HG03565 (cell line): ENCODE measurements around the gene PTPN6.

Source experiments
- ATAC-seq: cut with Tn5 transposase; IDR thresholded peaks from one replicate; pipeline ENCODE4 v1.9.1; 2021; ENCODE audit warnings: mild to moderate bottlenecking, moderate library complexity; ENCODE audit not compliant: unreplicated experiment

Gene PTPN6

GRCh38 chr12:6965026-6965661 is 14.0 kb downstream of the PTPN6 start:
- peak; percentile 35 for ATAC-seq

- ATAC-seq: no peak
Observed at GRCh38 chr12:6965714-6966113, 14.6 kb downstream of the PTPN6 start.

GRCh38 chr12:6966351-6966750 is 15.2 kb downstream of the PTPN6 start:
- ATAC-seq: no peak

- ATAC-seq: no peak
Observed at GRCh38 chr12:6967651-6968100, 16.5 kb downstream of the PTPN6 start.

GRCh38 chr12:6968426-6968825 is 17.3 kb downstream of the PTPN6 start:
- no peak for ATAC-seq

- ATAC-seq: no peak
Observed at GRCh38 chr12:6970096-6970527, 19.0 kb downstream of the PTPN6 start.

GRCh38 chr12:6974180-6974579 is 23.0 kb downstream of the PTPN6 start:
- ATAC-seq: no peak

GRCh38 chr12:6975297-6976032 is 24.3 kb downstream of the PTPN6 start:
- no peak for ATAC-seq

- ATAC-seq: no peak
Observed at GRCh38 chr12:6977653-6978052, 26.5 kb downstream of the PTPN6 start.

- ATAC-seq: no peak
Observed at GRCh38 chr12:6978188-6978587, 27.0 kb downstream of the PTPN6 start.

GRCh38 chr12:6978611-6979011 is 27.5 kb downstream of the PTPN6 start:
- ATAC-seq: no peak

GRCh38 chr12:6979021-6979420 is 27.9 kb downstream of the PTPN6 start:
- no peak for ATAC-seq

- no peak for ATAC-seq
Observed at GRCh38 chr12:6979453-6979852, 28.3 kb downstream of the PTPN6 start.

GRCh38 chr12:6980075-6980474 is 28.9 kb downstream of the PTPN6 start:
- ATAC-seq: no peak

- ATAC-seq: no peak
Observed at GRCh38 chr12:6980740-6981139, 29.6 kb downstream of the PTPN6 start.

- no peak for ATAC-seq
Observed at GRCh38 chr12:6981152-6982052, 30.2 kb downstream of the PTPN6 start.

GRCh38 chr12:6982532-6982931 is 31.4 kb downstream of the PTPN6 start:
- no peak for ATAC-seq

GRCh38 chr12:6987956-6988553 is 36.9 kb downstream of the PTPN6 start:
- no peak for ATAC-seq

- ATAC-seq: no peak
Observed at GRCh38 chr12:6996040-6996441, 44.9 kb downstream of the PTPN6 start.

GRCh38 chr12:6998715-6999451 is 47.7 kb downstream of the PTPN6 start:
- ATAC-seq: no peak
